Small intestine (tissue), 7 donors: ENCODE results near the gene ADAMTS2. TPM values are rescaled to one million over a fixed set of nuclear protein-coding genes. Genes with fewer than 3 reads are reported as not detected.

Experiments
- DNase-seq, 2 donors: peaks; one replicate each; pipeline versions ENCODE4 v3.0.0 to v3.0.0-alpha.2; 2013
- FAIRE-seq: peaks from 2 replicates; lab custom pipeline; 2012; peaks lifted over from hg19 to GRCh38; lab: Jason Lieb, UNC
- H3K27ac ChIP-seq, 3 donors: one replicate each; pipeline ENCODE4 v1.5.1; 2013; ENCODE audit warnings: low read length in 2 of 3, mild to moderate bottlenecking in 2 of 3, control low read depth in 1 of 3, inconsistent platforms in 1 of 3, low read depth in 1 of 3, moderate library complexity in 1 of 3
- H3K27me3 ChIP-seq, 3 donors: one replicate each; pipeline ENCODE4 v1.6.1; 2013; ENCODE audit warnings: low read length in 3 of 3, inconsistent platforms in 1 of 3; ENCODE audit not compliant: control insufficient read depth in 3 of 3, insufficient read depth in 3 of 3
- H3K36me3 ChIP-seq, 3 donors: one replicate each; pipeline ENCODE4 v1.6.1; 2013; ENCODE audit warnings: low read length in 3 of 3, inconsistent platforms in 1 of 3, low read depth in 1 of 3, mild to moderate bottlenecking in 1 of 3, moderate library complexity in 1 of 3; ENCODE audit not compliant: control insufficient read depth in 3 of 3, insufficient read depth in 2 of 3
- H3K4me1 ChIP-seq, 3 donors: one replicate each; pipeline ENCODE4 v1.6.1; 2013; ENCODE audit warnings: low read length in 2 of 3, inconsistent platforms in 1 of 3, low read depth in 1 of 3, mild to moderate bottlenecking in 1 of 3, moderate library complexity in 1 of 3; ENCODE audit not compliant: control insufficient read depth in 3 of 3, insufficient read depth in 2 of 3
- H3K4me3 ChIP-seq, 3 donors: one replicate each; pipeline ENCODE4 v1.5.1; 2013; ENCODE audit warnings: low read length in 3 of 3, control low read depth in 1 of 3, inconsistent platforms in 1 of 3, low read depth in 1 of 3, mild to moderate bottlenecking in 1 of 3, moderate library complexity in 1 of 3
- H3K9me3 ChIP-seq, 2 donors: one replicate each; pipeline ENCODE4 v1.6.1; 2013; ENCODE audit warnings: low read depth in 1 of 2, low read length in 1 of 2; ENCODE audit not compliant: control insufficient read depth in 2 of 2, insufficient read depth in 1 of 2
- whole genome bisulfite sequencing, 3 donors: extraction: QIAGEN DNeasy Blood & Tissue Kit; methylation state at CpG; one replicate each; pipeline ENCODE4 v1.1.7; 2013; 5-methylcytosine and 5-hydroxymethylcytosine counted together
- polyA plus RNA-seq, 4 donors: library from polyadenylated mRNA; stranded (reverse) in 3 of 4; unstranded in 1 of 4; fragments of 200-250 nt in 3 of 4; fragments of 120-200 nt in 1 of 4; gene quantifications; one replicate each; pipeline versions ENCODE4 v1.2.1 to v1.2.3, GENCODE V29; 2013
- donor health status: healthy with polysubstance abuse.
- donor health status: control.
- donor health status: control.
- donor health status: Bipolar disorder and iron deficiency.
- donor health status: healthy.

The ADAMTS2 gene
- polyA plus RNA-seq, 4 donors: 0.22 to 6.3 (median 2.4) TPM

GRCh38 chr5:179336871-179337795 is 8.1 kb downstream of the ADAMTS2 start:
- no peak overlapping the region for H3K4me3 ChIP-seq
- no peaks in the 10 kb centered on the region for H3K4me1 ChIP-seq
- H3K27me3 ChIP-seq: peaks cover 0 to 7% (median 0%) of the 10 kb centered on the region in 3 donors
- H3K36me3 ChIP-seq: peaks cover 0 to 2% (median 0%) of the 10 kb centered on the region in 3 donors
- FAIRE-seq: no peak
- H3K27ac ChIP-seq: no peak overlapping the region
- no peaks in the 10 kb centered on the region for H3K9me3 ChIP-seq
- no peak for DNase-seq
- 83 to 89% (median 85%) methylated on average over 22 to 25 of the region's 25 CpGs for WGBS, 3 donors

GRCh38 chr5:179336126-179336870 is 9.0 kb downstream of the ADAMTS2 start:
- WGBS, 3 donors: 67 to 81% (median 76%) methylated on average over 36 of the region's 36 CpGs
- no peak overlapping the region for H3K27ac ChIP-seq
- no peak for DNase-seq
- FAIRE-seq: no peak
- H3K9me3 ChIP-seq: no peaks in the 10 kb centered on the region
- peaks cover 0 to 2% (median 0%) of the 10 kb centered on the region in 3 donors for H3K36me3 ChIP-seq
- peaks cover 0 to 4% (median 0%) of the 10 kb centered on the region in 3 donors for H3K27me3 ChIP-seq
- H3K4me3 ChIP-seq: no peak overlapping the region
- no peaks in the 10 kb centered on the region for H3K4me1 ChIP-seq

DNA sequence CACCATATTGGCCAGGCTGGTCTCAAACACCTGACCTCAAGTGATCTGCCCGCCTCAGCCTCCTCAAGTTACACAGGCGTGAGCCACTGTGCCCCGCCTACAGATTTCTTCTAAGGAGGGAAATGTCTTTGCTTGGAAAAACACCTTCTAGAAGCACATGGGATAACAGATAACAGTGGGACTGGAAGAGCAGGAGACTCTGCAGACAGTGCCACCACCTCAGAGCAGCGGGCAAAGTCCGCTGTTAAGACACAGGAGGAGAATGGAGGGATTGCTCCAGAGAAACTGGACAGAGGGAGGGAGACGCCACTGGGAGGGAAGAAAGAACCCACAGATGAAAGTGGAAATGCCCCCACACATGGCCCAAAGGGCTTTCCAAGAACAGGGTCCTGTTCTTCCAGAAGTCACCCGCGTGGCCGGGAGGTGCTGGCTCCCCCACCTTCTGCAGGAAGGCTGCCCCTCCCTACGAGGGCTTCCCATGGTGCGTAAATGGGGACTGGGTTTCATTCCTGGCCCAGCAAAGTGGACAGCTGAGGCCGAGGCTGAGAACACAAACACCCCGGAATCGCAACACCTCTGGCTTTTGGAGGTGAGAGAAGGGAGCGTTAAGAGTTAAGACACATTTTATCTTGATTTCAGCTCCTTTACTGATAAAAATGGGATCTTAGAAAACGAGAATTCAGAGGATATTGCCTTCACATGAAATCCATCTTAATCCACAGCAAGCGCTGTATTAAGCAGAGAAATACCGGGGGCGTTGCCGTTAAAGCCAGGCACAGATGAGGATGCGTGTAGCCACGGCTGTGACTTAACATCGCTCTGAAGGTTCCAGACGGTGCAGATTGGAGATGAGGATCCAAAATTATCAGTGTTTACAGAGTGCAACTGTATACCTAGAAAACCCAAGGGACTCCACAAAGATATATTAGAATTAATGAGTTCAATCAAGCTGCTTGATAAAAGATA is 11.2 kb downstream of the ADAMTS2 start:
- H3K36me3 ChIP-seq: no peaks in the 10 kb centered on the region
- FAIRE-seq: no peak
- no peak overlapping the region for H3K27ac ChIP-seq
- no peaks in the 10 kb centered on the region for H3K9me3 ChIP-seq
- no peaks in the 10 kb centered on the region for H3K4me1 ChIP-seq
- DNase-seq: peak in 1 of 2 donors; percentile 36
- H3K27me3 ChIP-seq: peaks cover 0 to 4% (median 0%) of the 10 kb centered on the region in 3 donors
- WGBS, 3 donors: 49 to 67% (median 57%) methylated on average over 24 of the region's 24 CpGs
- no peak overlapping the region for H3K4me3 ChIP-seq

- no peak for DNase-seq
- Histone ChIP-seq H3K27ac (no peak overlapping the region), H3K4me3 (no peak overlapping the region), H3K36me3 (no peaks in the 10 kb centered on the region), H3K4me1 (no peaks in the 10 kb centered on the region), H3K27me3 (peaks cover 0 to 4% (median 0%) of the 10 kb centered on the region in 3 donors), H3K9me3 (no peaks in the 10 kb centered on the region)
- FAIRE-seq: no peak
- WGBS, 3 donors: 75 to 89% (median 88%) methylated on average over 9 to 13 of the region's 13 CpGs
Measured at GRCh38 chr5:179332741-179333290, 12.4 kb downstream of the ADAMTS2 start.

- DNase-seq (no peak), FAIRE-seq (no peak)
- WGBS, 3 donors: 44 to 70% (median 52%) methylated on average over 8 of the region's 8 CpGs
- H3K27ac ChIP-seq: no peak overlapping the region
- H3K4me1 ChIP-seq: no peaks in the 10 kb centered on the region
- H3K9me3 ChIP-seq: no peaks in the 10 kb centered on the region
- peaks cover 0 to 4% (median 0%) of the 10 kb centered on the region in 3 donors for H3K27me3 ChIP-seq
- no peaks in the 10 kb centered on the region for H3K36me3 ChIP-seq
- H3K4me3 ChIP-seq: no peak overlapping the region
Measured at GRCh38 chr5:179331591-179332375, 13.5 kb downstream of the ADAMTS2 start.

- Histone ChIP-seq H3K9me3 (no peaks in the 10 kb centered on the region), H3K4me3 (no peak overlapping the region), H3K4me1 (no peaks in the 10 kb centered on the region), H3K36me3 (no peaks in the 10 kb centered on the region), H3K27me3 (peaks cover 0 to 6% (median 0%) of the 10 kb centered on the region in 3 donors), H3K27ac (no peak overlapping the region)
- no peak for FAIRE-seq
- WGBS, 3 donors: 70 to 87% (median 71%) methylated on average over 13 of the region's 13 CpGs
- DNase-seq: no peak
Measured at GRCh38 chr5:179330186-179330900, 14.9 kb downstream of the ADAMTS2 start.

DNA sequence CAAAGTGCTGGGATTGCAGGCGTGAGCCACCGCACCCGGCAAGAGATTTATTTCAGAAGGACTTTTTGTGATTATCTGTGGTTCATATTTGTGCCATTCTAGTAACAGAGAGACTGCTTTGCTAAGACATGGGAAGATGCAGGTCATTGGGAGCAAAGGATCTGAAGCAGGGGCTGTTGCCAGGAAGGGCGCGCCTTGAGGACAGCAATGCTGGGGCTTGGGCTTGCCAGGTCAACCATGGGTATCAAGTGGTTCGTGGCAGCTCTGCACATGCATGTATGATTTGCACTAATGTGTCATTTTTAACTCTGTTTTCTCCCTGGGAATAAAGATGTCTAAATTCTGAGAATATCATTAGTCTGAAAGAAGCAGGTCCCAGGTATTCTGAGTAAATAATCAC is 17.0 kb downstream of the ADAMTS2 start:
- Histone ChIP-seq H3K27me3 (peaks cover 0 to 2% (median 0%) of the 10 kb centered on the region in 3 donors), H3K27ac (no peak overlapping the region), H3K36me3 (no peaks in the 10 kb centered on the region), H3K9me3 (no peaks in the 10 kb centered on the region), H3K4me1 (no peaks in the 10 kb centered on the region), H3K4me3 (no peak overlapping the region)
- FAIRE-seq (no peak), DNase-seq (no peak)
- WGBS, 3 donors: 91 to 93% (median 92%) methylated on average over 6 of the region's 6 CpGs
